Measurements from ENCODE around the gene IQGAP2.
"Not testable (repeated sequence)": the region's sequence is repeated elsewhere in the genome, so short reads cannot be mapped to it uniquely, and the experiment has no call there.

- peak; percentile 61 for TF ChIP-seq GATA2 (IDR thresholded peaks at IDR 0.05; ENCODE audit: low read depth, low read length)
- not testable (repeated sequence) for TF ChIP-seq GATA3 (IDR thresholded peaks at IDR 0.05; ENCODE audit: low read depth, low read length)
Measured at GRCh38 chr5:76369668-76370067, 33.4 kb upstream of the IQGAP2 start.

Data from SH-SY5Y (cell line).